Measurements from ENCODE around the gene DYNC2H1.

Gene DYNC2H1

DNA sequence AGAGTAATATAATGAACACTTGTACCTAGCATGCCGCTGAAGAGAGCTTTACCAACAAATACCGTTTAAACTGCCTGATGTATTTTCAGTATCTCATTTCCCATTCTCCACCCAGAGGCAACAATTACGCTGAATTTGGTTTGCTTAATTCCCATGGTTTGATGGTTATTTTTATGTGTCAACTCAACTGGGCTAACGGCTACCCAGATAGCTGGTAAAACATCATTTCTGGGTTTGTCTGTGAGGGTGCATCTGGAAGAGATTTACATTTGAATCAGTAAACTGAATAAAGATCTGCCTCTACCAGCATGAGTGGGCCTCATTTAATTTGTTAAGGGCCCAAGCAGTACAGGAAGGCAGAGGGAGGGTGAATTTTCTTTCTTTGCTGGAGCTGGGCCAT, 377.9 kb downstream of the DYNC2H1 start:
- TF ChIP-seq, protein P1, sequence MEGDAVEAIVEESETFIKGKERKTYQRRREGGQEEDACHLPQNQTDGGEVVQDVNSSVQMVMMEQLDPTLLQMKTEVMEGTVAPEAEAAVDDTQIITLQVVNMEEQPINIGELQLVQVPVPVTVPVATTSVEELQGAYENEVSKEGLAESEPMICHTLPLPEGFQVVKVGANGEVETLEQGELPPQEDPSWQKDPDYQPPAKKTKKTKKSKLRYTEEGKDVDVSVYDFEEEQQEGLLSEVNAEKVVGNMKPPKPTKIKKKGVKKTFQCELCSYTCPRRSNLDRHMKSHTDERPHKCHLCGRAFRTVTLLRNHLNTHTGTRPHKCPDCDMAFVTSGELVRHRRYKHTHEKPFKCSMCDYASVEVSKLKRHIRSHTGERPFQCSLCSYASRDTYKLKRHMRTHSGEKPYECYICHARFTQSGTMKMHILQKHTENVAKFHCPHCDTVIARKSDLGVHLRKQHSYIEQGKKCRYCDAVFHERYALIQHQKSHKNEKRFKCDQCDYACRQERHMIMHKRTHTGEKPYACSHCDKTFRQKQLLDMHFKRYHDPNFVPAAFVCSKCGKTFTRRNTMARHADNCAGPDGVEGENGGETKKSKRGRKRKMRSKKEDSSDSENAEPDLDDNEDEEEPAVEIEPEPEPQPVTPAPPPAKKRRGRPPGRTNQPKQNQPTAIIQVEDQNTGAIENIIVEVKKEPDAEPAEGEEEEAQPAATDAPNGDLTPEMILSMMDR (IDR thresholded peaks at IDR 0.05): no peak
- Histone ChIP-seq H3K9me3 (no peaks in the 10 kb centered on the region), H3K36me3 (no peaks in the 10 kb centered on the region), H3K27me3 (no peaks in the 10 kb centered on the region), H3K4me3 (ENCODE audit: low read depth in 1 of 2, low read length in 1 of 2) (no peak overlapping the region), H3K27ac (no peak overlapping the region), H3K4me1 (ENCODE audit: control insufficient read depth in 1 of 2, insufficient read depth in 1 of 2, low read depth in 1 of 2, low read length in 1 of 2) (no peaks in the 10 kb centered on the region)

DNA sequence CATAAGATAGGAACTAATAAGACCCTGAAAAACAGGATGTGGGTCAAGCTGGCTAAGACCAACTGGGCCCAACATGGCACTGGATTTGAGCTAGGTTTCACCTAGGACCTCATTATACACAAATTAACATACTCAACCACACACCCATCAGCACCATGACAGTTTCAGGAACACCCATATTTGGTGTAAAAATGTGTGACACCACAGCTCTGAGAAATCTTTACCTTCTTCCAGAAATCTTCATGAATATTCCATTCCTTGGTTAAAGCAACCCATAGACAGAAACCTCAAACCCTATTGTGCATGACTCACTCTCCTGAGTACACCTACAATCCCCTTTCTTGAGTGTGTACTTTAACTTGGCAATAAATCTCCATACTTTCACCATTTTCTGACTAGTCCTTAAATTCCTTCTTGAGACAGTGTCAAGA, 378.8 kb downstream of the DYNC2H1 start:
- no peaks in the 10 kb centered on the region for H3K36me3 ChIP-seq
- no peaks in the 10 kb centered on the region for H3K4me1 ChIP-seq (ENCODE audit: control insufficient read depth in 1 of 2, insufficient read depth in 1 of 2, low read depth in 1 of 2, low read length in 1 of 2)
- H3K4me3 ChIP-seq (ENCODE audit: low read depth in 1 of 2, low read length in 1 of 2): no peak overlapping the region
- no peaks in the 10 kb centered on the region for H3K9me3 ChIP-seq
- H3K27ac ChIP-seq: no peak overlapping the region
- H3K27me3 ChIP-seq: no peaks in the 10 kb centered on the region
- TF ChIP-seq, protein P1 (IDR thresholded peaks at IDR 0.05): no peak

DNA sequence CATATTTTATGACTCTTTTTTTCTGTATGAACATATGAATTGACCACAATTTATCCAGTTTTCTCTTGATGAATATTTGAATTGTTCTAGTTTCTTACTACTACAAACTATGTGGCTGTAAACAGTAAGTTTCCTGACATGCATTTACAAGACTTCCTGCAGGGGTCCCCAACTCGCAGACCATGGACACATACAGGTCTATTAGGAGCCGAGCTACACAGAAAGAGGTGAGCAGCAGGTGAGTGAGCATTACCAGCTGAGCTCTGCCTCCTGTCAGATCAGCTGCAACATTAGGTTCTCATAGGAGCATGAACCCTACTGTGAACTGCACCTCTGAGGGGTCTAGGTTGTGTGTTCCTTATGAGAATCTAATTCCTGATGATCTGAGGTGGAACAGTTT, 379.4 kb downstream of the DYNC2H1 start:
- no peaks in the 10 kb centered on the region for H3K4me1 ChIP-seq (ENCODE audit: control insufficient read depth in 1 of 2, insufficient read depth in 1 of 2, low read depth in 1 of 2, low read length in 1 of 2)
- H3K4me3 ChIP-seq (ENCODE audit: low read depth in 1 of 2, low read length in 1 of 2): no peak overlapping the region
- H3K27me3 ChIP-seq: no peaks in the 10 kb centered on the region
- TF ChIP-seq, protein P1 (IDR thresholded peaks at IDR 0.05): no peak
- no peaks in the 10 kb centered on the region for H3K36me3 ChIP-seq
- no peak overlapping the region for H3K27ac ChIP-seq
- no peaks in the 10 kb centered on the region for H3K9me3 ChIP-seq

DNA sequence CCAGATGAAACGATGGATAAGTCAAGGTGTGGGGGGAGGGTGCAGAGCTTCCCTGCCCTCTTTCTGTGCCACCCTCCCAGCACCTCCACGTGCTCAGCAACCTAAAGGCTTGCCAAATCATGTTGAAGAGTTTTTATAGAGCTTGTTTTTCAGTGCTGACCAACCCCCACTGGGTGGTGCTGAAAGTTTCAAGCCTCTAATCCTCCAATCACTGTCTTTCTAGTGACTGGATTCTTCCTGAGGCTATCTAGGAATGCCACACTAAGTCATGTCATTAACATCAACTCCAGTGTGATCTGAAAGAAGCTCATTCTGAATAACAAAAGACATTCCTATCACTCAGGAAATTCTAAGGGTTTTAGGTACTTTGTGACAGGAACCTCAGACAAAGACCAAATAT, 382.6 kb downstream of the DYNC2H1 start:
- TF ChIP-seq, protein P1 (IDR thresholded peaks at IDR 0.05): no peak
- no peak overlapping the region for H3K4me3 ChIP-seq (ENCODE audit: low read depth in 1 of 2, low read length in 1 of 2)
- no peak overlapping the region for H3K27ac ChIP-seq
- H3K36me3 ChIP-seq: no peaks in the 10 kb centered on the region
- H3K27me3 ChIP-seq: no peaks in the 10 kb centered on the region
- H3K4me1 ChIP-seq (ENCODE audit: control insufficient read depth in 1 of 2, insufficient read depth in 1 of 2, low read depth in 1 of 2, low read length in 1 of 2): no peaks in the 10 kb centered on the region
- H3K9me3 ChIP-seq: no peaks in the 10 kb centered on the region

DNA sequence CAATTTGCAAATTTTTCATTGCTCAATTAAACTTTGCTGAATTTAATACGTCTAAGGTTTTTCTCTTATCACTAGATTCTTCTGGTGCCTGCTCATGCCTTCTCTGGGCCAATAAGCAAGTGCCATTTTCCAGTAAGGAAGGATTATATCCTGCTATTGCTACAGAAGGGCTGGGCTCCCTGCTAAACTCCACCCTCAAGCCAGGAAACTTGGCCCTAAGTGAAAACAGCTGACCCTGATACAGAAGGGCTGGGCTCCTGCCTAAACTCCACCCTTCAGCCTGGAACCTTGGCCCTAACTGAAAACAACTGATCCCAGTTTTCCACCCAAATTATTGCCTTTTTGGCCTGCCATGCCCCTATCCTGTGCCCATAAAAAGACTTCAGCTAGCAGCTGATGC, 385.3 kb downstream of the DYNC2H1 start:
- TF ChIP-seq, protein P1 (IDR thresholded peaks at IDR 0.05): no peak
- Histone ChIP-seq H3K36me3 (no peaks in the 10 kb centered on the region), H3K9me3 (no peaks in the 10 kb centered on the region)

DNA sequence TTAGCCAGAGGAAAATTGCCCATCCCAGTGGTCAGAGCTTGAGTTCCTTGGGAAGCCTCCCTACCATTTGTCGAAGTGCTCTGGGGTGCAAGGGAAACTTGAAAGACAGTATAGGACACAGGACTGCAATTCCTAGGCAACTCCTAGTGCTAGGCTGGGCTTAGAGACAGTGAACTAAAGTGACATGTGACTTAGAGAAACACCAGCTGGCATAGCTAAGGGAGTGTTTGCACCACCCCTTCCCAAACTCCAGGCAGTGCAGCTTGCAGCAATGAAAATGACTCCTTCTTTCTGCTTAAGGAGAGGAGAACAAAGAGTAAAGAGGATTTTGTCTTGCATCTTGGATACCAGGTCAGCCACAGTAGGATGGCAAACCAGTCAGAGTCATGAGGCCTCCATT, 388.0 kb downstream of the DYNC2H1 start:
- no peaks in the 10 kb centered on the region for H3K4me1 ChIP-seq (ENCODE audit: control insufficient read depth in 1 of 2, insufficient read depth in 1 of 2, low read depth in 1 of 2, low read length in 1 of 2)

More for the DNA sequence above, 385.3 kb downstream of the DYNC2H1 start:
- no peaks in the 10 kb centered on the region for H3K4me1 ChIP-seq (ENCODE audit: control insufficient read depth in 1 of 2, insufficient read depth in 1 of 2, low read depth in 1 of 2, low read length in 1 of 2)
- H3K4me3 ChIP-seq (ENCODE audit: low read depth in 1 of 2, low read length in 1 of 2): no peak overlapping the region
- H3K27me3 ChIP-seq: no peaks in the 10 kb centered on the region
- no peak overlapping the region for H3K27ac ChIP-seq

More for the DNA sequence above, 388.0 kb downstream of the DYNC2H1 start:
- Histone ChIP-seq H3K9me3 (no peaks in the 10 kb centered on the region), H3K27me3 (no peaks in the 10 kb centered on the region), H3K27ac (no peak overlapping the region), H3K36me3 (no peaks in the 10 kb centered on the region), H3K4me3 (ENCODE audit: low read depth in 1 of 2, low read length in 1 of 2) (no peak overlapping the region)
- TF ChIP-seq, protein P1 (IDR thresholded peaks at IDR 0.05): no peak

All from neutrophil (primary cell).